HG03571 (cell line): Measurements from ENCODE around the gene DPH3.

Experiments
- ATAC-seq: cut with Tn5 transposase; IDR thresholded peaks from one replicate; pipeline ENCODE4 v1.9.1; 2021; ENCODE audit not compliant: unreplicated experiment

DPH3 gene

GRCh38 chr3:16236030-16236639 is 28.6 kb downstream of the DPH3 start:
- no peak for ATAC-seq

GRCh38 chr3:16234281-16234680 is 30.5 kb downstream of the DPH3 start:
- no peak for ATAC-seq

- ATAC-seq: no peak
Observed at GRCh38 chr3:16233806-16234205, 30.9 kb downstream of the DPH3 start.

GRCh38 chr3:16231983-16232382 is 32.8 kb downstream of the DPH3 start:
- no peak for ATAC-seq

GRCh38 chr3:16229681-16230080 is 35.1 kb downstream of the DPH3 start:
- no peak for ATAC-seq

- ATAC-seq: no peak
Observed at GRCh38 chr3:16227566-16227965, 37.2 kb downstream of the DPH3 start.

- ATAC-seq: no peak
Observed at GRCh38 chr3:16224325-16224724, 40.4 kb downstream of the DPH3 start.

GRCh38 chr3:16222547-16222946 is 42.2 kb downstream of the DPH3 start:
- no peak for ATAC-seq

GRCh38 chr3:16221990-16222389 is 42.8 kb downstream of the DPH3 start:
- ATAC-seq: no peak

- ATAC-seq: no peak
Observed at GRCh38 chr3:16219777-16220176, 45.0 kb downstream of the DPH3 start.

GRCh38 chr3:16216373-16216935 is 48.3 kb downstream of the DPH3 start:
- ATAC-seq: no peak

GRCh38 chr3:16214366-16214765 is 50.4 kb downstream of the DPH3 start:
- ATAC-seq: no peak

- no peak for ATAC-seq
Observed at GRCh38 chr3:16211176-16211904, 53.4 kb downstream of the DPH3 start.
